Esophagus squamous epithelium (tissue), 4 donors: Measurements from ENCODE around the gene TEX264.

Experiments used
- CTCF ChIP-seq, 6 experiments: fragments of 450-650 bp in 4 of 6; fragments of 200-600 bp in 2 of 6; sonication (generic) in 2 of 6; IDR thresholded peaks; one replicate each; pipeline ENCODE4 v1.5.1; 2016 to 2019; ENCODE audit warnings: antibody characterized with exemption in 6 of 6, mild to moderate bottlenecking in 4 of 6, moderate library complexity in 4 of 6
- POLR2A ChIP-seq, 4 donors: fragments of 450-650 bp; IDR thresholded peaks; one replicate each; pipeline ENCODE4 v1.6.1; 2017; ENCODE audit warnings: antibody characterized with exemption in 4 of 4, mild to moderate bottlenecking in 4 of 4, moderate library complexity in 3 of 4

GRCh38 chr3:51718547-51719409 is 47.7 kb downstream of the TEX264 start:
- TF ChIP-seq CTCF (IDR thresholded peaks at IDR 0.05) (peak in 5 of 6 experiments; percentile 34 to 83 (median 68)), POLR2A (IDR thresholded peaks at IDR 0.05) (no peak)
